HG03103 (cell line): Measurements from ENCODE around the gene MDFIC2.

Experiments used
- ATAC-seq: cut with Tn5 transposase; IDR thresholded peaks from one replicate; pipeline ENCODE4 v1.9.1; 2021; ENCODE audit warnings: low read depth; ENCODE audit not compliant: unreplicated experiment

MDFIC2 gene

DNA sequence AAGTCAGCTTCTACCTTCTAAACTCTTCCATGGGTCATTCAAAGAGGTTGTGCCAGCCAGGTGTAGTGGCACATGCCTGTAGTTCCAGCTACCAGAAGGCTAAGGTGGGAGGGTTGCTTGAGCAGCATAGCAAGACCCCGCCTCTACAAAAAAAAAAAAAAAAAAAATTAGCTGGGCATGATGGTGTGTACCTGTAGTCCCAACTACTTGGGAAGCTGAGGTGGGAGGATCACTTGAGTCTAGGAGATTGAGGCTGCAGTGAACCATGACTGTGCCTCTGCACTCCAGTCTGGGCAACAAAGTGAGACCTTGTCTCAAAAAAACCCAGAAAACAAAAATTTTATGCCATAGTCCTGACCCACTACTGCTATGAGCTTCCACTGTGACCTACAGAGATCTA is 126.8 kb downstream of the MDFIC2 start:
- ATAC-seq, result no peak

- no peak for ATAC-seq
Measured at GRCh38 chr3:70183781-70184504, 128.5 kb downstream of the MDFIC2 start.

- no peak for ATAC-seq
Measured at GRCh38 chr3:70182166-70182565, 130.3 kb downstream of the MDFIC2 start.

GRCh38 chr3:70180664-70181063 is 131.8 kb downstream of the MDFIC2 start:
- ATAC-seq, result peak; percentile 40

- peak; percentile 61 for ATAC-seq
Measured at GRCh38 chr3:70179111-70179510, 133.3 kb downstream of the MDFIC2 start.

DNA sequence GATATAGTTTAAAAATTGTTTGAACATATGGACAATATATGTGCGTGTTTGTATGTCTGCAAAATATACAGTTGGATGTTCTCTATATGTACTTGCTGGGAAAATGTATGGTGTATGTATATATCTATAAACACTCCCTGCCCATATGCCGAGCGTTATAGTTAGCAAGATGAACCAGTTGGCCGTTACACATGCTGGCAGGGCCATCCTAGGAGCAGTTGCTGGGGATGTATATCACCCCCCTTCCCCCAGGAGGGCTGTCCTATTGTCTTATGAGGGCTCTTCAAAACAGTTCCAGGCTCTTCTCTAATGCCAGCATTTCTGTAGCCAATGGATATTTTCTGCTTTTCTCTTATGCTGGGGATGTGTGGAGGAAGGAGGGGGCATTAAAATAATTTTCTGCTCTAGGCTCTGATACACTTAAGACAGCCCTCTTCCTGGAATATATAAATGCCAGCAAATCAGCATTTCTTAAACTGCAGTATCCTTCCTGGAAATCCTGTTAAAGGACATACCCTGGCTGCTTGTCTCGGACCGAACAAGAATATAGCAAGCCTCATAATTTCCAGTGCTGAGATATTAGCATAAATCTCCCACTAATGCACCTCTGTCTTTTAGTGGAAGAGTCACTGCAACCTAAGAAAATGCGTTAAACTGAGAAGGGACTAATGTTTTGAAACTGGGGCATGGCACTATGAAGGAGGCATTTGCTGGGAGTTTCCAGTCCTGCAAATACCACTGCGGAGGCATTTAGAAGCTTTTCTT is 134.4 kb downstream of the MDFIC2 start:
- ATAC-seq, result no peak

DNA sequence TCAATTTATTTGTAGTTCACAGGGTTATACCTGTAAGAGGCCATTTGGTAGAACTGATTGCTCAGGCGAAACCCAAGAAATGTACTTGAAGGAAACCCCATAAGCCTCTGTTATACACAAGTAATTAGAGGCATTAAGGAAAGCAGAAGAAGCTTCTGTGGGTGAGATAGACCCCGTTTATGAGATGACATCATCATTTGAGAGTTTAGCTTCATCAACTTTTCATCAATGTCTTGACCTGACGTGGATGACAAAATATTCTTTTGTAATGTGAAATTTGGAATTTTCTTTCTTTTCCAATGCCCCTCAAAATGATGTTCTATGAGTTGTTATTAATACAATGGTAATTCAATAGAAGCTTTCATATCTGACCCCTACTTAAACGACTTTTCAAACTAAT is 136.2 kb downstream of the MDFIC2 start:
- no peak for ATAC-seq

DNA sequence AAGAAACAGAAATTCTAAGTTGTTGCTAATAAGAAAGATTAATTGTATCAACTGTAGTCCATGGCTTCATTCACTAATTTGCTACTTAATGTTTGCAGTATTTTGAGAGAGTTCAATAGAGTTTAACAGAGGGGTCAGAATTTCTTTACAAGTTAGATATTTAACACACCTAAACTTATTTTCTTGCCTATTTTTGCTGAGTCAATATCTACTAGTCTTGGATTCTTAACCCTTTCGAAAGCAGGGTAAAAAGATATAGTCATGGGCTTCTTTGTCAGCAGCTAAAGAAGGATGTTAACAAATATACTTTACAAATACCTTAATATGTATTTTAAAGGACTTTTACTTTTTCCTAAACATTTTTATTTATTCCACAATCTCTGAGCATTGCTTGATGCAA is 155.6 kb downstream of the MDFIC2 start:
- ATAC-seq, result no peak

DNA sequence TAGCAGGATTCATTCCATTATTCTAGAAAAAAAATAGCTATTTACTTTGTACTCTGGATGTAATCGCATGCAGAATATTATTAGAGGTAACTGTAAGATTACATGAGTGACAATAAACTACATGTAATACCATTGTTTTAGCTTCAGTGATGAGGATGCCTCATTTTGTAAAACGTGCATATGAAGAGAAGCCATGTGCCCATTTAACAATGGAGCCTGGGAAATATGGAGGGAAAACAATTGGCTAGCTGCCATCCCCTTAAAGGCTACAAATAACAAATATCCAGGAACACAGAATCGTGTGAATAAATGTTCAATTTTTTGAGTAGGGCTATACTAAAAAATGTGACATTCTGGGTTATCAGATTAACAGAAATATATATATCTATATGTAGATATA is 161.8 kb downstream of the MDFIC2 start:
- no peak for ATAC-seq

DNA sequence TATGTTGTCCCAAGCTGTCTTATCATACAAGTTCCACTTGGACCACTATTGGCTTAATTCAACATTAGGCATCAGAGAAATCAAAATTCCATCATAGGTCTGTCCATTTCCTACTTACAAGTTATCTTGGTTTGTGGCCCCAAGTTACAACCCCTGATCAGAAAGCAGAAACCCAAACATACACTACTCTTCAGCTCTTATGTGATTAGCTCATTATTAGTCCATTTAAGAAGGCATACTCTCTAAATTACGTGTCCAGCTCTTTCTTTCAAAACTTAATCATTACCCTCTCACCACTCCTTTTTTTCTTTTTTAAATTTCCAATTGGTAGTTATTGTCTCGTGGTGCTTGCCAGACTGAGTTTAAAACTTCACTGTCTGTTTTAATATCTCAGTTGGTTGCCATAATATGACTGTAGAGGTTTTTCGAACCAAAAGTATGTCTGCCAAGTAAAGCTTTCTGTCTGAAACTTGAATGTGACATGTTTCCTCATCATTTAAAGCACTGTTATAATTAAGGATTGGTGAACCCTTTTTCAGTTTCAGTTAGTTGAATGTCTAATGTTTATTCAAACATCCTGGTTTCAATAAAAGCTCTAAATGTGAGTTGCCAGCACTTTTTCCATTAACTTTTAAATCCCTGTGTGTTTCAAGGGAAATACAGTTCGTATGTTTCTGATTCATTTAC is 162.6 kb downstream of the MDFIC2 start:
- ATAC-seq, result no peak
